Neutrophil (primary cell): ENCODE measurements around the gene SMCO1.
"Not testable (repeated sequence)": the region's sequence is repeated elsewhere in the genome, so short reads cannot be mapped to it uniquely, and the experiment has no call there.

Experiments
- H3K27ac ChIP-seq: fragments of 200-600 bp; sonication (generic); 2 replicates; pipeline ENCODE4 v1.5.1; 2016; ENCODE audit warnings: mild to moderate bottlenecking, moderate library complexity
- H3K27me3 ChIP-seq: fragments of 200-600 bp; sonication (generic); 2 replicates; pipeline ENCODE4 v1.6.0; 2016; ENCODE audit warnings: mild to moderate bottlenecking
- H3K36me3 ChIP-seq: fragments of 200-600 bp; sonication (generic); 2 replicates; pipeline ENCODE4 v1.5.1; 2017
- H3K4me1 ChIP-seq, 2 experiments: fragments of 200-600 bp in 1 of 2; sonication (generic) in 1 of 2; 1 replicate in 1 of 2; 2 replicates in 1 of 2; pipeline versions ENCODE4 v1.5.1 to v1.6.1; 2013 to 2016; ENCODE audit warnings: low read depth in 1 of 2, low read length in 1 of 2, mild to moderate bottlenecking in 1 of 2, moderate library complexity in 1 of 2; ENCODE audit not compliant: control insufficient read depth in 1 of 2, insufficient read depth in 1 of 2
- H3K4me3 ChIP-seq, 2 experiments: fragments of 200-600 bp in 1 of 2; sonication (generic) in 1 of 2; 1 replicate in 1 of 2; 2 replicates in 1 of 2; pipeline ENCODE4 v1.5.1; 2013 to 2016; ENCODE audit warnings: low read depth in 1 of 2, low read length in 1 of 2, mild to moderate bottlenecking in 1 of 2, moderate library complexity in 1 of 2
- H3K9me3 ChIP-seq: fragments of 200-600 bp; sonication (generic); 2 replicates; pipeline ENCODE4 v1.5.1; 2016
- CTCF ChIP-seq: fragments of 200-600 bp; sonication (generic); IDR thresholded peaks from 2 replicates; pipeline ENCODE4 v1.5.1; 2016; ENCODE audit warnings: antibody characterized with exemption

The SMCO1 gene

GRCh38 chr3:196513697-196514349, 1.3 kb downstream of the SMCO1 start:
- Histone ChIP-seq H3K4me1 (no peaks in the 10 kb centered on the region), H3K9me3 (peaks cover 9% of the 10 kb centered on the region), H3K27ac (no peak overlapping the region), H3K4me3 (no peak overlapping the region), H3K36me3 (no peaks in the 10 kb centered on the region), H3K27me3 (no peaks in the 10 kb centered on the region)
- no peak for TF ChIP-seq CTCF

- H3K4me3 ChIP-seq, H3K9me3 ChIP-seq, H3K36me3 ChIP-seq, H3K27me3 ChIP-seq, H3K4me1 ChIP-seq, H3K27ac ChIP-seq: not testable (repeated sequence)
These were observed 3.3 kb downstream of the SMCO1 start for GRCh38 chr3:196511646-196512425.

GRCh38 chr3:196511108-196511507, 4.0 kb downstream of the SMCO1 start:
- H3K9me3 ChIP-seq, H3K36me3 ChIP-seq, H3K27ac ChIP-seq, H3K4me3 ChIP-seq, H3K27me3 ChIP-seq: not testable (repeated sequence)
- H3K4me1 ChIP-seq = peaks cover 10 to 11% of the 10 kb centered on the region in 2 experiments

- TF ChIP-seq CTCF = no peak
- Histone ChIP-seq H3K4me3 (no peak overlapping the region), H3K4me1 (peaks cover 38 to 50% of the 10 kb centered on the region in 2 experiments), H3K27ac (peak overlapping the region; percentile 93), H3K36me3 (no peaks in the 10 kb centered on the region), H3K9me3 (no peaks in the 10 kb centered on the region), H3K27me3 (no peaks in the 10 kb centered on the region)
These were observed 8.5 kb downstream of the SMCO1 start for GRCh38 chr3:196506687-196507086.

GRCh38 chr3:196504556-196504955, 10.6 kb downstream of the SMCO1 start:
- H3K9me3 ChIP-seq = no peaks in the 10 kb centered on the region
- no peak for TF ChIP-seq CTCF
- H3K4me1 ChIP-seq = peaks cover 58 to 67% of the 10 kb centered on the region in 2 experiments
- peak overlapping the region; percentile 77 to 82 for H3K4me3 ChIP-seq
- H3K27ac ChIP-seq = peak overlapping the region; percentile 93
- no peaks in the 10 kb centered on the region for H3K36me3 ChIP-seq
- H3K27me3 ChIP-seq = no peaks in the 10 kb centered on the region

GRCh38 chr3:196504077-196504398, 11.1 kb downstream of the SMCO1 start:
- Histone ChIP-seq H3K27ac (peak overlapping the region; percentile 93), H3K4me1 (peaks cover 61 to 67% of the 10 kb centered on the region in 2 experiments), H3K4me3 (peak overlapping the region; percentile 77 to 82)
- not testable (repeated sequence) for H3K36me3 ChIP-seq, H3K27me3 ChIP-seq, H3K9me3 ChIP-seq
